HG03571 (cell line): ENCODE data around the gene UVSSA.
"Not testable (repeated sequence)": the region's sequence is repeated elsewhere in the genome, so short reads cannot be mapped to it uniquely, and the experiment has no call there.

Source experiments
- ATAC-seq: cut with Tn5 transposase; IDR thresholded peaks from one replicate; pipeline ENCODE4 v1.9.1; 2021; ENCODE audit not compliant: unreplicated experiment

Gene UVSSA

GRCh38 chr4:1393866-1394265 lies 46.9 kb downstream of the UVSSA start:
- no peak for ATAC-seq

- ATAC-seq: not testable (repeated sequence)
These were observed 47.8 kb downstream of the UVSSA start for GRCh38 chr4:1394554-1395388.

- ATAC-seq: not testable (repeated sequence)
These were observed 48.4 kb downstream of the UVSSA start for GRCh38 chr4:1395389-1395820.

- no peak for ATAC-seq
These were observed 49.2 kb downstream of the UVSSA start for GRCh38 chr4:1395941-1396805.

GRCh38 chr4:1396806-1397455 lies 49.9 kb downstream of the UVSSA start:
- ATAC-seq: no peak

- ATAC-seq: no peak
These were observed 51.9 kb downstream of the UVSSA start for GRCh38 chr4:1398681-1399507.

- no peak for ATAC-seq
These were observed 52.6 kb downstream of the UVSSA start for GRCh38 chr4:1399508-1400190.

GRCh38 chr4:1400191-1400805 lies 53.3 kb downstream of the UVSSA start:
- no peak for ATAC-seq

GRCh38 chr4:1400831-1401408 lies 53.9 kb downstream of the UVSSA start:
- ATAC-seq: no peak

GRCh38 chr4:1401409-1402020 lies 54.5 kb downstream of the UVSSA start:
- ATAC-seq: no peak

- no peak for ATAC-seq
These were observed 55.1 kb downstream of the UVSSA start for GRCh38 chr4:1402021-1402515.

- ATAC-seq: no peak
These were observed 55.6 kb downstream of the UVSSA start for GRCh38 chr4:1402516-1403091.

- ATAC-seq: no peak
These were observed 56.2 kb downstream of the UVSSA start for GRCh38 chr4:1403177-1403583.

- ATAC-seq: no peak
These were observed 56.9 kb downstream of the UVSSA start for GRCh38 chr4:1403591-1404572.

- no peak for ATAC-seq
These were observed 57.7 kb downstream of the UVSSA start for GRCh38 chr4:1404573-1405253.

- ATAC-seq: no peak
These were observed 58.2 kb downstream of the UVSSA start for GRCh38 chr4:1405254-1405635.
